ENCODE results near the gene ARCN1. TPM values are rescaled to one million over a fixed set of nuclear protein-coding genes. Genes with fewer than 3 reads are reported as not detected.

ARCN1 gene
- total and polyA plus RNA-seq, 12 donors, result 42.6 to 274 (median 104) TPM

GRCh38 chr11:118639899-118640298, 67.7 kb downstream of the ARCN1 start:
- intact Hi-C loops (cut with DNase I), result no loop called here
- 79 to 100% (median 92%) methylated on average over 2 to 4 of the region's 4 CpGs for WGBS, 4 donors
- no peak for TF ChIP-seq POLR2A (IDR thresholded peaks at IDR 0.05)
- TF ChIP-seq, protein P1, sequence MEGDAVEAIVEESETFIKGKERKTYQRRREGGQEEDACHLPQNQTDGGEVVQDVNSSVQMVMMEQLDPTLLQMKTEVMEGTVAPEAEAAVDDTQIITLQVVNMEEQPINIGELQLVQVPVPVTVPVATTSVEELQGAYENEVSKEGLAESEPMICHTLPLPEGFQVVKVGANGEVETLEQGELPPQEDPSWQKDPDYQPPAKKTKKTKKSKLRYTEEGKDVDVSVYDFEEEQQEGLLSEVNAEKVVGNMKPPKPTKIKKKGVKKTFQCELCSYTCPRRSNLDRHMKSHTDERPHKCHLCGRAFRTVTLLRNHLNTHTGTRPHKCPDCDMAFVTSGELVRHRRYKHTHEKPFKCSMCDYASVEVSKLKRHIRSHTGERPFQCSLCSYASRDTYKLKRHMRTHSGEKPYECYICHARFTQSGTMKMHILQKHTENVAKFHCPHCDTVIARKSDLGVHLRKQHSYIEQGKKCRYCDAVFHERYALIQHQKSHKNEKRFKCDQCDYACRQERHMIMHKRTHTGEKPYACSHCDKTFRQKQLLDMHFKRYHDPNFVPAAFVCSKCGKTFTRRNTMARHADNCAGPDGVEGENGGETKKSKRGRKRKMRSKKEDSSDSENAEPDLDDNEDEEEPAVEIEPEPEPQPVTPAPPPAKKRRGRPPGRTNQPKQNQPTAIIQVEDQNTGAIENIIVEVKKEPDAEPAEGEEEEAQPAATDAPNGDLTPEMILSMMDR (IDR thresholded peaks at IDR 0.05), result no peak
- Histone ChIP-seq H3K27me3 (no peaks in the 10 kb centered on the region), H3K4me1 (replicated peaks in 1 of 2) (peaks cover 10 to 40% of the 10 kb centered on the region in 2 donors), H3K27ac (no peak overlapping the region), H3K4me3 (no peak overlapping the region), H3K36me3 (replicated peaks in 1 of 2) (peaks cover 0 to 58% of the 10 kb centered on the region in 2 donors), H3K9me3 (replicated peaks in 1 of 3) (no peaks in the 10 kb centered on the region)
- no peak for DNase-seq

DNA sequence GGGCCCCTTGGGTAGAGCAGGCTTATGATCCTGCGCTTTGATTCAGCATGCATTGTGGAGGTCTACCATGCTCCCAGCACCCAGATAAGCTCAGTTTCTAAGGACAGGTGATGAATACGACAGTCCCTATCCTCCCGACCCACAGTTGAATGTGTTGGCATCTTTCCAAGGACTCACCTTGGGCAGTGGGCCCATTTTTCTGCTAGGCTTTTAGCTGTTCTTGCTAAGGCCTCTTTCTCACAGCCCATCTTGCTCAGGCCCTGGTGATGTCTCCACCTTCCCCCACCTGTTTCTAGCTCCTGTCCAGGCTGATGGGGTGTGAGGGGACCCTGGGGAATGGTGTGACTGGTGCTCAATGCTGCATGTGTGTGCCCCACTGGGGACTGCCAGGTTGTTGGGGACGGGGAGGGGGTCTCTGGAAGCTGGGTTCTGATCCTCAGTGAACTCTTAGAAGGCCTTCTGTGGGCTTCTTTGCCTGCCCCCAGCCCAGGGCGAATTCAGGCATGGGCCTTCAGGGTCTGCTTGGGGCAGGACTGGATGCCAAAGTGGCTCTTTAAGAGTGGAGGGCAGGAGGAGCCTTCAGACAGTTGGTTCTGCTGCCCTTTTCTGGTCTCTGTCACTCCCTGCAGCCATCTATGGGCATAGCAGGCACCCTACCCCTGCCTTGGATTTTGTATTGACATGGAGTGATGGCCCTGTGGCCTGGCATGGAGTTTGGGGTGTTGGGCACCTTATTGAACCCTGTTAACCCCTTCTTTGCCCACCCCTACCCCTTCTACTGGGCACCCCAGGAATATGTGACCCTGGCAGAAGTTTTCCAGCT, 68.3 kb downstream of the ARCN1 start:
- no peak for TF ChIP-seq POLR2A (IDR thresholded peaks at IDR 0.05)
- TF ChIP-seq, protein P1 (IDR thresholded peaks at IDR 0.05), result peak in 5 of 6 experiments; percentile 14 to 21 (median 18)
- no peak overlapping the region for H3K4me3 ChIP-seq
- intact Hi-C loops (cut with DNase I), result no loop called here
- no peaks in the 10 kb centered on the region for H3K9me3 ChIP-seq (replicated peaks in 1 of 3)
- peaks cover 0 to 65% of the 10 kb centered on the region in 2 donors for H3K36me3 ChIP-seq (replicated peaks in 1 of 2)
- DNase-seq, result peak in 1 of 7 donors; percentile 33
- WGBS, 4 donors, result 45 to 65% (median 59%) methylated on average over 3 to 5 of the region's 5 CpGs
- H3K27ac ChIP-seq, result no peak overlapping the region
- H3K4me1 ChIP-seq (replicated peaks in 1 of 2), result peaks cover 10 to 34% of the 10 kb centered on the region in 2 donors
- H3K27me3 ChIP-seq, result no peaks in the 10 kb centered on the region

DNA sequence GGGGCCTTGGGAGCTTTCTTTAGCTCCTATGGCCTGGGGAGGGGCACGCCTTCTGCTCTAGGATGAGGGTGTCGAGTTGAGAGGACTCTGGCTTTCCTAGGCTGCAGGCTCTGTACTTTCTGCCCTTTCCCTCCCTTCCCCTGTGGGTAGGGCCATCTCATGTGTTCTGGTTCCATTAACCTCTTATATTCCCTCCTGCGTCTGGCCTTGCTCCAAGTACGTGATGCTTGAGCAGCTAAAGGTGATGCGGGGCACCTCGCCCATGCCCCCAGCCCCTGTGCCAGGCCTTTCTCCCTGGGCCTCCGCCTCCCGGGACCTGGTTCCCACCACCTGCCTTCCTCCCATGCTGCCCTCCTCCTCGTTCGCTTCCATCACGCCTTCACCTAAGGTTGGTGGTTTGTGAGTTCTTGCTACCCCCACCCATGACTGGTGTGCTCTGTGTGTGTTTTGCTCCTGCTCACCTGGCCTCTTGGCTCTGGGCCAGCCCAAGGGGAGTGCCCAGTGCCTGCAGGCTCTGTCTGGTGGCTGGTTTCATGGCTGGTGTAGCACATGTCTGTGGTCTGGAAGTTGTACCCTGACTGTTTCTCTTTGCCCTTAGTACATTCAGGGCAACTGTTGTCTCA, 69.3 kb downstream of the ARCN1 start:
- Histone ChIP-seq H3K4me3 (no peak overlapping the region), H3K27me3 (no peaks in the 10 kb centered on the region), H3K9me3 (replicated peaks in 1 of 3) (no peaks in the 10 kb centered on the region), H3K4me1 (replicated peaks in 1 of 2) (peaks cover 10 to 24% of the 10 kb centered on the region in 2 donors), H3K36me3 (replicated peaks in 1 of 2) (peaks cover 0 to 74% of the 10 kb centered on the region in 2 donors), H3K27ac (peak overlapping the region in 1 of 5 donors; percentile 64)
- intact Hi-C loops (cut with DNase I), result no loop called here
- peak in 1 of 7 donors; percentile 81 for DNase-seq
- 87 to 93% (median 89%) methylated on average over 11 of the region's 11 CpGs for WGBS, 4 donors
- TF ChIP-seq POLR2A (IDR thresholded peaks at IDR 0.05), result no peak
- TF ChIP-seq, protein P1 (IDR thresholded peaks at IDR 0.05), result no peak
